ENCODE data around the gene BLTP1.

The BLTP1 gene

DNA sequence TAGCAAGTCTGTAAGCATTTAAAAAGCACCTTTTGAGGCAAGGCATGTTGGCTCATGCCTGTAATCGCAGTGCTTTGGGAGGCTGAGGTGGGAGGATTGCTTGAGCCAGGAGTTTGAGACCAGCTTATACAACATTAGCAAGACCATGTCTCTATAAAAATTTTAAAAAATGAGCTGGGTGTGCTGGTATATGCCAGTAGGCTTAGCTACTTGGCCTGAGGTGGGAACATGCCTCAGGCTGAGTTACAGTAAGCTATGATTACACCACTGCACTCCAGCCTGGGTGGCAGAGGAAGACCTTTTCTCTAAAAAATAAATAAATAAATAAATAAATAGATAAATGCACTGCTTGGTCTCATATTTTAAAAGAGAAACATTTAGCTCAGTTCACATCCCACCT lies 26.8 kb downstream of the BLTP1 start:
- DNase-seq = no peak

- DNase-seq = no peak
These were observed 43.6 kb downstream of the BLTP1 start for GRCh38 chr4:122195718-122196117.

All from stimulated activated CD8-positive, alpha-beta memory T cell treated with anti-CD3 and anti-CD28 coated beads, Interleukin-4, amount 100 ng/mL, for 48 hours (primary cell).